Fibroblast of the conjunctiva (primary cell): ENCODE data around the gene OTOF.
A peak's percentile ranks its signal among the peaks of the same experiment; 100 is the strongest.
"Not testable (repeated sequence)": the region's sequence is repeated elsewhere in the genome, so short reads cannot be mapped to it uniquely, and the experiment has no call there.

Source experiments
- DNase-seq: peaks from one replicate; pipeline ENCODE4 v3.0.0-alpha.2; 2010; ENCODE audit warnings: low read depth

OTOF gene

DNA sequence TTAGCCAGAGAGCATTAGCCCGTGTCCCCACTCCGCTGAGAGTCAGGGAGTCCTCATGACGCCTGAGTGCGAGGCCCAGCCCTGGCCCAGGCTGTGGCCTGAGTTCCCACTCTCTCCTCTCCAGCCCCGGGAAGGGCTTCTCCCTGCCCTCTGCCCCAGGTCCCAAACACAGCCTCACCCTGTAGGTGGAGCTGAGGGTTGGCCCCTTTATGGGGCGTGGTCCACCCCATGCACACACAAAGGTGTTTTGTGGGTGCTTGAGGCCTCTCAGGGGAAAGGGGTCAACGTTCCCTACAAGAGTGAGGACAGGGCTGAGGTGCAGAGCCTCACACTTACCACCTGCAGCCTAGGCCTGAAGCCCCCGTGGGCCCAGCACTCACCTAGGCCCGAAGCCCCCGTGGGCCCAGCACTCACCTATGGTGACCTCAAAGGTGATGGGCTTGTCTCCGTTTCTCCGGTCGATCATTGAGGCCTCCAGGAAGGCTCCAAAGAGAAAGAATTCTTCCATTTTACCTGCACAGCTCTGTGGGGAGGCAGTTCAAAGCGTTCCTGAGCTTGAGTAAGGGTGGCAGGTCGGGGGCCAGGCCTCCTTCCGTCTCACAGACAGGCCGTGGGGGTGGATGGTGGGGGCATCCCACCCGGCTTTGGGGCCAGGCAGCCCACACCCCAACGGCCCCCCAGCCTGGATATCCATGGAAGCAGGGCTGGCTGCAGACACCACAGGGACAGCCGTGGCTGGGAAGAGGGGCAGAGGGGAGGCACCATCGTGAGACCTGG is 2.1 kb upstream of the OTOF start:
- no peak for DNase-seq

DNA sequence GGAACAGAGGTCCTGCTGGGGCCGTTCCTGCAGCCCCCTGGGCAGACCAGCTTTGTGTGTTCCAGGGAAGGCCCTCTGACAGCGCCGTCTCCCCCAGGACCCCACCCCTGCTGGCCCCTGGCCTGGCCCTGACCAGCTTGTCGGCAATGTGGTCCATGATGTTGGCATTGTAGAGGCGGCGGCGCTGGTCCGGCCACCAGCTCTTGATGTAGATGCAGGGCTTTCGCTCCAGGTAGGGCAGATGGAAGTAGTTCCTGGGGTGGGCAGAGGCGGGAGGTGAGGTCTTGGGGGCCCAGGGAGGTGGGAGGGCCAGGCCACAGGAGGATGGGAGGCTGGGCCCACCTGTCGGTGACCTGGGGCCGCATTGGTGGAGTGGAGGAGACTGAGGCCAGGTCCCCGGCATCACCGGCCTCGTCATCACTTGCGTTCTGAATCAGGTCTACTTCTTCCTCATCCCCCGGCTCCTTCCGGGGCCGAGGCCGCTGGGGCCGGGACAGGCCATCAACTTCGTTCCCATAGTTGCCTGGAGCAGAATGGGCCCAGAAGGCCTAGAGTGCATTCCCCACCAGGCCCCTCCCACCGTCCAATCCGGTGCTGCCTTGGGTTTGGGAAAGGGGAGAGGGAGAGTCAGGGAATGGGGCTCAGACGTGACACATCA is 1.3 kb upstream of the OTOF start:
- no peak for DNase-seq

DNA sequence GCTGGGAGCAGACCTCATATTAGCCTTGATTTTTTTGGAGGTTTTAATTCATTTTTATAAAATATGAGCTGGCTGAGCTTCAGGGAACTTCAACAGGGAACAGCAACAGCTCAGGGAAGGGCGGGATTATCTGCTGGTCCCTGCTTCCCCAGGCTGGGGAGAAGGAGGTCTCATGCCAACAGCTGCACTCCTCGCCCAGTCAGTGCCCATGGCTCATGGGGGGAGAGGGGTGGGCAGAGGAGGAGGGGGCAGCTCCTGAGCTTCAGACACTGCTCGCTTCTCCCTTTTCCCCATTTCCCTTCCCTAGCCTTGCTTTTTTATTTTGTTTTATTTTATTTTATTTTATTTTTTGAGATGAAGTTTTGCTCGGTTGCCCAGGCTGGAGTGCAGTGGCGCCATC is 442 bp upstream of the OTOF start:
- DNase-seq, result no peak

DNA sequence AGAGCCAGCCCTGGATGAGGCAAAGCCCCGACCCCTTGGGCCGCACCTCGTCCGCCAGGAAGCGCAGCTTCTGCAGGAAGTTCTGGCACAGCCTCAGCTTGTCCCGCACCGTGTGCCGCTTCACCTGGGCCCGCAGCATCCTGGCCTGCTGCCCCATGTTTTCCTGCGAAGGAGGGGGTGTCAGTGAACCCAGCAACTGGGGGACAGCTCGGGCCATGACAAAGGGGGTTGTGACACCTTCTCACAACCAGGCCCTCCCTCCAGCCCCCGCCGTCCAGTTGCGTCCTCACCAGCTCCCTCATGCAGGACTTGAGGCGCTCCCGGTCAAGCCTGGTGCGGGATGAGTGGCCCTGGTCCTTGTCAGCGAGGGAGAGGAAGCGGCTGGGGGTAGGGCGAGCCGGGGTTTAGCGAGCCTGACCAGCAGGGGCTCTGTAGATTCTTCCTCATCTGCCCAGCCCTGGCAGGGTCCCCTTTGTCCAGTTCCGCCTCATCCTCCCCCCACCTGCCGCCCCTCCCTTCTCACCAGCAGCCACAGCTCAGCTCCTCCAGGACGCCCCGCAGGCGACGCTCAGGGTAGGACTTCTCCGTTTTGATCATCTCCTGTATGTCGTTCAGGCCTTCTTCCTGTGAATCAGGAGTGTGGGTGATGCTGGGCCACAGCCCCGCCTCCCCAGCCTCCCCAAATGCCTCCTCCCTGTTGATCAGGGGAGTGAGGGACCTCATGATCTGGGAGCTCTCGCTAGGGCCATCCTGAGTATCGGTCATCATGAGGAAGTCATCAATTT is 606 bp downstream of the OTOF start:
- DNase-seq, result no peak

DNA sequence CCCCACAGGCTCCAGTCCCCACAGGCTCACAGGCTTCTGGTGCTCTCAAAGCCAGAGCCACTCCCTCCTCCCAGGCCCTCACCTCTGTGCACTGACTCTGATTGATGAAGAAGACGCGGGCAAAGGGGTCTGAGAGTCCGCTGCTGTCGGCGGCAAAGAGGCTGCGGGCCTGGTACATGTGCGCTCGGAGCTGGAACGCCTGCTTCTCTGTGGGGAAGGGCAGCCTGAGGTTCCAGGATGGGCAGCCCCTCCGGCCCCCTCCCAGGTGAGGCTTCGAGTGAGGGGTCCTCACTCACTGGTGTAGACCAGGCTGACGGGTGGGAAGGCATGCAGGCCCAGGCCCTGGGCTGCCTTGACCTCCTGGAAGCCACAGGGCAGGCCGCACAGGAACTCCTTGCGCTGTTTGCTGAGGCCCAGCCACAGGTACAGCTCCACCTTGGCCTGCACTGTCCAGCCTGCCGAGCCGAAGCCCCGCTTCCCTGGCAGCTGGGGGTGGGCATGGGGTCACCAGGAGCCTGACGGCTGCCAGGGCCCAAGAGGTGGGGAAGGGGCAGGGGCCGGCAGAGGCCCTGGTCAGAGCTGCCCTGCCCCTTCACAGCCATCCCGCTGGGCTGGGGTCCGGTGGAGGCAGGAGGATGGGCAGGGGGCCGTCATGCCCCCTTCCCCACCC is 2.0 kb downstream of the OTOF start:
- no peak for DNase-seq

DNA sequence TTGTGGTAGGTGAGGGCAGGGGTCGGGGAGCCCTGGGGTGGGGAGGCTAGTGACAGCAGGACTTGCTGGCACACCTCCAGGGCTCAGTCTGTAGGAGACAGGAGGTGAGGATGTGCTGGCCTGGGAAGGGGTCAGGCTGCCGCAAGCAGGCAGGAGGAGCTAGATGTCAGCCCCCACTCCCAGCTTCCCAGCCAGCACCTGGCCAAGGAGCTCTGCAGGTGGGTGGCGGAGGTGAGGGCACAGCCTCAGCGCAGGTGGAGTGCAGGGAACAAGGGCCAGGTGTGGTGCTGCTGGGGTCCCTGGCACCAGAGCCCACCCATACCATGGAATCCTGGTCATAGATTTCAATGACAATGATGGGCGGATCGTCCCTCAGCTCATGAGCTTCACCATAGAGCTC is 2.9 kb downstream of the OTOF start:
- DNase-seq, result no peak

DNA sequence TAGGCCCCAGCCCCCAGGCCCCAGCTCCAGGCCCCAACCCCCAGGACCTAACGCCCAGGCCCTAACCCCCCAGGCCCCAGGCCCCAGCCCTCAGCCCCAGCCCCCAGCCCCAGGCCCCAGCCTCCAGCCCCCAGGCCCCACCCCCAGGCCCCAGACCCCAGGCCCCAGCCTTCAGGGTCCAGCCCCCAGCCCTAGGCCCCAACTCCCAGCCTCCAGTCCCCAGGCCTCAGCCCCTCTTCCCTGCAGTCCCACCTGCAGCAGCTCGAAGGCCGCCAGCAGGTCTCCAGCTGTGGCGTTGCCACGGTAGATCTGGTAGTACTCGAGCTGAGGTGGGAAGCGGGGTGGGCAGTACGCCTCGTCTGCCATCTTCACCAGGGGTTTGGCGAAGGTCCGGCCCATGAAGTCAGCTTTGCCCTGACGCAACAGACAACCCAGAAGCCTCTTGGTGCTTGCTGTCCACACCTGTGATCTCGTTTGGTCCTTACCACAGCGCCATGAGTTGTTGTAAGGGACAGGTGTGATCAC is 3.6 kb downstream of the OTOF start:
- DNase-seq, result no peak

DNA sequence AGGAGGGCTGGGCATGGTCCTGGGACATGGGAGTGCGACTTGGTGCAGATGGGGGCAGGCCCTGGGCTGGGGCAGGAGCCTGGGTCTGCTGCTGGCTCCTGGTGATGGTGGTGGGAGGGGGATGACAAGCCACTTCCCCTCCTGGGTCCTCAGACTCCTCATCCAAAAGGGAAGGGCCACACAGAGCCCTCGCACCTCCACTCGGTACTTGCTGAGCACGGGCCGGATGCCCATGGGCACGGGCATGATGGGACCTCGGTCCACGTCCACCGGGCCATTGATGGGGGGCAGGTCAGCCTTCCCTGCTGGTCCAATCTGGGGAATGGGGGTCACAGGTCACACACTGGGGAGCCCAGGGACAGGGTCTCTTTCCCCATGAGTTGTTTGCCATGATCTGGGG is 4.1 kb downstream of the OTOF start:
- no peak for DNase-seq

DNA sequence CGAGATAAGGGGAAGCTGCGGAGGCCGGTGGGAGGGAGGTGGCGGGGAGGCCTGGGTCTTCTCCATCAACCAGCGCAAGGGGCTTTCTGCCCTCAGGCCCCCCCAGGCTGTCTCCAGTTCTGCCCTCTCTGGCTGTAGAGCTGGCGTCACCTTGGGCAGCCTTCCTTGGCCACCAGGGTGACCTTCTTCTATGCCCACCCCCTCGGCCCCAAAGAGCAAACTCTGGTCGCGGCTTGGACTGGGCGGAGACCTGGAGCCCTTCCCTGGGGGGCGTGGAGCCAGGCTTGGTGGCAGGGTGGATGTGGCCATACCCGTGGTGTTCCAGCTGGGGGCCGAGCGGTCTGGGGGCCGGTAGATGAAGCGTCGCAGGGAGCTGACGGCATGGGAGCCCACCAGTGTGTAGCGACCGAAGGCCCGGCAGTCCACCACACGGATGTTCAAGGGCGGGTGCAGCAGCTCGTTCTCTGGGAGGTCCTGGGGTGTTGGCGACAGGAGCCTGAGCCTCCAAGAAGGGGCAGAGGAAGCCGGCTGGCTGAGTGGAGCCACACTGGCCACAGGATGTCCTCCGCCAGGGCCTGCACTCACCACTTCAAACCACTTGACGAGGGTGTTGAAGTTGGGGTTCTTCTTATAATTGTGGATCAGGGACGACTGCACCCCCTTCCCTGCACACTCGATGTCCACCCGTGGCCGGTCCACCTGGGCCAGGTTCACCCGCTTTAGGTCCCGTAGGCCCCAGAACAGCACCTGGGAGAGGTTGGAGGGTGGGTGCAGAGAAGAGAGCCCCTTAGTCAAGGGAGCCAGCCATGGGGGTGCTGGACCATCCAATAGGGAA is 4.9 kb downstream of the OTOF start:
- DNase-seq, result no peak

DNA sequence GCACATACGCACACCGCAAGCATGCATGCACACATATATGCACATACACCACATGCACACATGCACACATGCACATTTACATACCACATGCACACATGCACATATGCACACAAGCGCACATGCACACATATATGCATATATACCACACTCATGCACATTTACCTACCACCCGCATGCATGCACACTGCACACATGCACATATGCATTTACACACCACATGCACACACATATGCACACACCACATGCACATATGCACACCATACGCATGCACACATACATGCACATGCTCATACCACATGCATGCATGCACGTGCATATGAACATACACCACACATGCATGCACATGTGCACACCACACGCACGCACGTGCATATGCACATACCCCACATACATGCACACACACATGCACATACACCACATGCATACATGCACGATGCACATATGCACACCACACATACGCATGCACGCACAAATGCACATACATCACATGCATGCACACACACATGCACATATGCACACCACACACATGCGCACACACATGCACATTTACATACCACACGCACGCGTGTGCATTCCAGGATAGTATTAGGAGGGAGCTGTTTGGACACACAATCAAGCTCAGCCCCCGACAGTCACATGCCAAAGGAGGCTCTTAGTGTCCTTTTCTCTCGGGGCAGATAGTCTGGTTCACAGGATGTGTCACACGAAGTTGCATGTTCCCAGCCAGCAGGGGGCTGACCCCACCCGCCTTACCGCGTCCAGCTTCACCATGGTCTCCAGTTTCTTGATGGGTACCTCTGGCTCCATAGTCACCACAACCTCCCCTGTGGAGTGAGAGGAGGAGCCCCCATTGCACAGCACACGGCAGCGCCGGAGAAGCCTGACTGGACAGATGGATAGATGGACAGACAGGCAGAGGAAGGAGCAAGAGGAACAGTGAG is 5.9 kb downstream of the OTOF start:
- DNase-seq, result no peak

DNA sequence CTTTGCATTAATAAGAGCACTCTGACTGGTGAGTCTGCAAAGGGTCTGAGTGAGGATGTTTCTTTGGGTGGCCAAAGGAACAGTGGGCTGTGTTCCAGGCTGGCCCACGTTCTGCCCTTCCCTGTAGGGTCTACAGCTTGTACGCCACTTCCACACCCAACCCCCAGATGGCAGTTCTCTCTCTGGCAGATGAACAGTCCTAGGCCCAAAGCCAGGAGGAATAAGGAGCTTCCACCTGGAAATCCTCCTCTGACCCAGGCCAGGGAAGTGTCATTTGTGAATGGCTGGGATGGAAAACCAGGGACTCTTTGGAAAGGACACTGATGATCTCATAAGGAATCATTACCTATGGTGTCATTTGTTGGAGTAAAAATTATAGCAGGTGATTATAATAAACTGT is 6.6 kb downstream of the OTOF start:
- DNase-seq, result no peak

DNA sequence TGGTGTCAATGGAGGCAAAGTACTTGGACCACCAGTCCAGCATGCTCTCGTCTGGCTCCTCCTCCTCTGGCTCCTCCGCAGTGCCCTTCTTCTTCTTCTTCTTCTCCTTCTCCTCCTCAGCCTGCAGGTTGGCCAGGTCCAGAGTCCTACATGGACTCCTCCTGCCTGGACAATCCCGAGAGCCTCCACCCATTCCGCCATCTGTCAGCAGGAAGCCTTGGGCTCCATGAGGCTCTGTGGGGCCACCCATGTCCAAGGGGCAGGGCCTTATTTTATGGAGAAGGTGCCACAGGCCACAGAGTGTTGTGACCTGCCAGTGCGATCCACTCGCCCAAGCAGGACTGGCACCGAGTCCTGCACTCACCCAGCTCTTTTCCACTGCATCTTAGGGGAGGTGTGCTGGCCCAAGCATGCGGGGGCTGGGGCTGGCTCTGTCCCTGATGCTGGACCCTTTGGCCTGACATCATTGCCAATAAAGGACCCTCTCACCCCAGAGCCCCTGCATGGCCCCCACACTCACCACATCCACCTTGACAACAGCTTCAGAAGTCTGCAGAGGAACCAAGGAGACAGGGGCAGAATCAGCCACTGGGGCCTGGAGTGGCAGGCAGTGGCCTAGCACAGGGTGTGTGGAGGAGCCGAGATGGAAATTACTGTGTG is 7.2 kb downstream of the OTOF start:
- DNase-seq, result no peak

DNA sequence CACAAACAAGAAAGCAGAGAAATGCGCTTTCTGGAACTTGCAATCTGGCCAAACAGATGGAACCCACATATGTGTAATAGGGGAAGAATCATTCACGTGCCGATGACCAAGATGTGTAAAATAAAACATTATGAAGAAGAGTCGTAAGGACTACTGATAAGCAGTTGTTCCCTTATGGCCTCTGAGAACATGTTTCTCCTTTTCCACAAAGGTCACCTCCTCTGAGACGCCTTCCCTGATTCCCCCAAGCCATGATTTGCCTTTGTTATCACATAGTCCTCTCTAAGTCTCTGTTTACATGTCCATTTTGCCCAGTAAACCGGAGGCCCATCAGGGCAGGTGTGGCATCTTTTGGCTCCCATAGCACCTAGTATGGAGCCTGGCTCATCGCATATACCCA is 8.0 kb downstream of the OTOF start:
- DNase-seq, result no peak

DNA sequence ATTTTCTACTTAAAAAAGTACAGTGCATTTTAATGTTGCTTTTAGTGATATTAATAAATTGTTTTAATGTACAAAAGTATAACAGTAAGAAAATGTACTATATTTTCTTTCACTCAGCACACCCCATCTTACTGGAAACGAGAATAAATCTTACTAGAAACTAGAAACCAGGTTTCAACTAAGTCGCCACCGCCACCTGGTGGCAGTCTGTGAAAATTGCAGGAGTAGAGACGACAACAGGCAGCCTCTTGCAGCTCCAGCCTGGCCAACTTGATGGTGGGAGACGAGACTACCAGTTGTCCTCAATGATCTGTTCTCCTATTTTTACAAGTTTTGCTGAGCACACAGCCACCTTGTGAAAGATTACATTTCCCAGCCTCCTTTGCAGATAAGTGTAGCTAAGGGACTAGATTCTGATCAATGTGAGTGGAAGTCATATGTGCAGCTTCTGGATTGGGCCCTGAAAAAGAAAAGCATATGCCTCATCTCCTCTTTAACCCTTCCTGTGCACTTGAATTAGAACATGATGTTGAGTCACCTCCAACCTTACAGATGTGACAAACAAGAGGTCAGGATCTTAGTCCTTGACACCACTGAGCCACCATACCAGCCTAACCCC is 8.7 kb downstream of the OTOF start:
- DNase-seq, result peak; percentile 49

DNA sequence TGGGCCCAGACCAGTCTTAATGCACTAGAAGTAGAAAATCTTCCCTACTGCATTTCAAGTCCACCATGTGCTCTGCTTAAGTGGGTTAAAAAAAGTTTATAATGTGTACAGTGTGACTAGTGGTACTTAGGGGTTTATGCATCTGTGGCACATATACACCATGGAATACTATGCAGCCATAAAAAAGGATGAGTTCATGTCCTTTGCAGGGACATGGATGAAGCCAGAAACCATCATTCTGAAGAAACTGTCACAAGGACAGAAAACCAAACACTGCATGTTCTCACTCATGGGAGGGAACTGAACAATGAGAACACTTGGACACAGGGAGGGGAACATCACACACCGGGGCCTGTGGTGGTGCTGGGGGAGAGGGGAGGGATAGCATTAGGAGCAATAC is 9.4 kb downstream of the OTOF start:
- DNase-seq, result not testable (repeated sequence)

DNA sequence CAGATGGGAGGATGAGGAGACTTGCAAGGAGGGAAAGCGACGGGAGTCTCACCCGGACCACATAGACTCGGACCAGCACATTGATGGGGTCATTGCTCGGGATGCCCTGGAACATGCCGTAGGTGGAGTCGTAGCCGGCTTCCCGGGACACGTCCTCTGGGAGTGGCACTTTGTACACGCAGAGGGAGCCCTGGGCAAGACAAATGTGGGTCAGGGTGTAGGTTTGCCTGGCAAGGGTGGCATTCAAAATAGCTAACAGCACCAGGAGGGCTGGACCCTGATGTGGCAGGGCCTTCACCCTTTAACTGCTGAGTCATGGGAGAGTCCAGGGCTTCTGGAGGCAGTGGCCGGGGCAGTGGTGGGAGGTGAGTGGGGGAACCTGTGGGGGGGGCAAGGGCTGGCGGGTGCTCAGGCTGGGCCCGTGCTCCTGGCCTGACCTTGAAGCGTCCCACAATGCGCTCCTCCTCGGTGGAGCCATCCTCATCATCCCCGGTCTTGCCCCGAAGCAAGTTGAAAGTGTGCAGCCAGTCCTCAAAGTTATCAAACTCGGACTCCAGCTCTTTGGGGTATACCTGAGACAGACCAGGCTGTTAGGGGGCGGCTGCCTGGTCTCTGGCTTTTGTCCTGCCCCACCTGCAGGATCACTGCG is 11.1 kb downstream of the OTOF start:
- DNase-seq, result no peak

DNA sequence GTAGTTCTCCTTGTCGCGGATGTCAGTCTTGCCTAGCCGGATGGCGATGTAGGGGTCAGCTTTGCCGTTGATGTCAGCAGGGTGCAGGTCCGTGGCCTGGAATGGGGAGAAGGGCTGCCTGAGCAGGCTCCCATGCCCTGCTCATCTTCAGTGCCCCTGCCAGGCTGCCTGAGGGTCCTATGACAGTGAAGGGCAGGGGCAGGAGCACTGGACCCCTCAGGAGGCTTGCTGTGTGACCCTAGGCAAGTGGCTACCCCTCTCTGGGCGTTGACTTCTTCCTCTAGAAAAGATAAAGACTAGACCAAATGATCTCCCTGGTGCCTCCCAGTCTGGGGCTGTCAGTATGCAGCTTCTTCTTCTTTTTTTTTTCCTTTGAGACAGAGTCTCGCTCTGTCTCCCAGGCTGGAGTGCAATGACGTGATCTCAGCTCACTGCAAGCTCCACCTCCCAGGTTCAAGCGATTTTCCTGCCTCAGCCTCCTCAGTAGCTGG is 11.9 kb downstream of the OTOF start:
- DNase-seq, result no peak

DNA sequence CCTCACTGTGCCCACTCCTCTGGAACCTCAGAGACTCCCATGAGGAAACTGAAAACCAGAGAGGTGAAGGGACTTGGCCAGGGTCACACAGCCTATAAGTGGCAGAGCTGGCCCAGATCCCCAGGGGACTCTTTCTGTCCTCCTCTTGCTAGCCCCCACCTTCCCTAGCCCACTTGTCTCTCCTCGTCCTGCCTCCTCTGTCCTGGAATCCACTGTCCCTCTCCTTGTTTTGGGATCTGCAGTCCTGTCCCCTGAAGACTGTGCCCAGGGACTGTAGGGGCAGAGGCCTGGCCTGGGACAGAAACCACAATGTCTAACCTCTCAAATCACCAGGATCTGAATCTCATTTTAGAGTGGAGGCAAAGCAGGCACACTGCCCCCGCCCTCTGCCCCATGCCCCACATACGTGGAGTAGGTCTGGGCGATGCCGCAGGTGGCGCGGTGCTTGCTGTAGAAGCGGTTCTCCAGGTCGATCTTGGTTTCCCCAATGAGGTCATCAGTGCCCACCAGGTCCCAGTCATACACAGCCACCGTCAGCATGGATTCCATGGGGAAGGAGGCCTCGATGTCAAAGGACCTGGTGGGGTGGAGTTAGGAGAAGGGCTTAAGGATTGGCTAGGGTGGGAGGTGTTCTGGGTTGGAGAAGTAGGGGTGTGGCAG is 12.5 kb downstream of the OTOF start:
- no peak for DNase-seq
